GM19035 (cell line): ENCODE data around the gene SEM1.
"Not testable (repeated sequence)": the region's sequence is repeated elsewhere in the genome, so short reads cannot be mapped to it uniquely, and the experiment has no call there.

Source experiments
- ATAC-seq: cut with Tn5 transposase; IDR thresholded peaks from one replicate; pipeline ENCODE4 v1.9.1; 2021; ENCODE audit not compliant: unreplicated experiment

Gene SEM1

DNA sequence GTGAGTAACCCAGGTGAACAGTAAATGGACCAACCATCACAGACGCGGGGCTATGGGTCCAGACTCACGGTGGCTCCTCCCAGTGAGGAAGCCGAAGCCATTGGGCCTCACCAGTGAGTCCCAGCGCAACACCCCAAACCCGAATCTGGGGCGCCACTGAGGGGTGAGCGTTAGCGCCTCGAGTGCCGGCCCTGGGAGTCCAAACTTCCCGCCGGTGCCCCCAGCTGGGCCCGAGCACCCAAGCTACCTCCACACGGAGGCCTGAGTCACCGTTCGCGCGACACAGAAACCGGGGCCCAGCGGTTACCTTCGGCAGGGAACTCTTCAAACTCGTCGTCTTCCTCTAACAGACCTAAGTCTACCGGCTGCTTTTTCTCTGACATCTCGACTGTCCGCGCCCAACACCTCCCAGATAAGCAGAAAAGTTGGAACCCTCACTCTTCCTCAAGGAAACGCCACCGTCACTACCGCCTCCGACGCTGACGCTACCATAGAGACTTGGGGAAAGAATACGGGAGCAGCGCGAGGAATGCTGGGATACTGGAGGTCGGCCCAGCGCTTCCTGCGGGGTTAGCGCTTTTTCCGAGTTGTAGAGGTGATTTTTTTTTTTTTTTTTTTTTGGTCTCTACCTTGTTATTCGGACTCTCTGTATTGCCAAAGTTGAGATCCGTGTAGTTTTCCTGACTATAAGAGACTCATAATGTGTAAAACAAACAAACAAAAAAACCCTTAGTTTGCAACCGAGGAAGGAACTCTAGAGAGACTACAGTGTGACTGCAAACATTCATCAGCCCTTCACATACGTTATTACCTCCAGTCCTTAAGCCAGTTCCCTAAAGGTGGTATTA is at the start of gene SEM1:
SEM1 (minus strand) TSS at position 466 of the 848 bp plus-strand sequence; CDS start at position 383, 83 bp downstream.
- ATAC-seq: peak; percentile 87

GRCh38 chr7:96757880-96758279 is 48.2 kb upstream of the SEM1 start:
- ATAC-seq: not testable (repeated sequence)

DNA sequence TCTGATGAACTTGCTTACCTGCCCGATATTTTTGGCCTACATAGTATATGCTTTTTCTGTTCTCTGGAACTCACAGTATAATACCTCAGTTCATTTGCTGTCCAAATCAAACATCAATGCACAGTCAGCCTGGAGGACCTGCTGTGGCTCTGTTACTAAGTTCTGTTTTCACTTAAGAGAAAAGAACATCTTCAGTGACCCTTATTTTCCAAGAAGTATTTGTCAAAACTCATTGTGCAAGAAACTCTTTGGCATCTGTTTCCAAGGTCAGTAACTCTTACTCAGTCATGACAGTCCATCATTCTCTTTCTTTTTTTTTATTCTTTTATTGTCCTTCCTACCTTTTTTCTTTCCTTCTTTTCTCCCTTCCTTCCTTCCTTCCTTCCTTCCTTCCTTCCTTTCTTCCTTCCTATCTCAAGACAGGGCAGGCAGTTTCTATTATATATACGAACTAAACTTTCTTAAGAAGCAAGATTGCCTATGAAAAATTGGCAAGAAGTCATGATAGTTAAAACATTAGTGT is 37.8 kb upstream of the SEM1 start:
- no peak for ATAC-seq

DNA sequence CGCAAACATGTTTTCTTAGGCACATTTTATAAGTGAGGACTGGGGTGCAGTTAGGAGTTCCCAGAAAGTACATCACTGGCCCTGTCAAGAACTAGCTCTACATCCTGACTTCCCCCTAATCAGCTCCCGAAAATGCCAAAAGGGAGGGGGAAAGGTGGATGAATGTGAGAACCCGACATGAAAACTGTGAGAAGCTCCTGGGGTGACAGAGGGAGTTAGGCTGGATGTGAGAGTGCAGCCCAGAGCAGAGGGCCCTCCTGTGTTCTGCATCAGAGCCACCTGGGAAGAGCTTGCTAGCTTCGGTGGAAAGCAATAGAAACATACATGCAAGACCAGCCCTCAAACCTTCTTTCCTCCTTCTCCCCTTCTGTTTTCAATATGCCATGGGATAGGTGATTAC is 30.5 kb upstream of the SEM1 start:
- ATAC-seq: no peak

DNA sequence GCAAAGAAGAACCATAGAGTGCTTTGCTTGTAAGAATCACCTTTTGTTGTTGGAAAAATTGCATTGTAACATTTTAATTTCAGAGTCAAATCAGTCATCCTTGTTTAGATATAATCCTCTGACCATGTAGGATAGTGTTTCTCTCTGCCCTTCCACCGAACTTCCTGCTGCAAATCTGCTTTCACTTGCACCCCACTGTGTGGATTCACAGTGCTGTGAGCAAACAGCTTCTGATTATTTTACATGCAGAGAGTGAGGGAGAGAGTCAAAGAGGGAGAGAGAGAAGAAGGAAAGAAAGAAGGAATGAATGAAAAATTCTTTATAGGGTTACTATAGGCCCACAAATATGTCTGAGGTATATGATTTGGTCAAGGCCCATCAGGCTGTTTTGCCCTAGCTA is 30.0 kb upstream of the SEM1 start:
- ATAC-seq: no peak

- no peak for ATAC-seq
Measured at GRCh38 chr7:96739167-96739566, 29.5 kb upstream of the SEM1 start.

GRCh38 chr7:96738705-96739104 is 29.1 kb upstream of the SEM1 start:
- no peak for ATAC-seq

GRCh38 chr7:96737545-96738050 is 28.0 kb upstream of the SEM1 start:
- ATAC-seq: no peak

GRCh38 chr7:96734343-96734742 is 24.7 kb upstream of the SEM1 start:
- no peak for ATAC-seq

DNA sequence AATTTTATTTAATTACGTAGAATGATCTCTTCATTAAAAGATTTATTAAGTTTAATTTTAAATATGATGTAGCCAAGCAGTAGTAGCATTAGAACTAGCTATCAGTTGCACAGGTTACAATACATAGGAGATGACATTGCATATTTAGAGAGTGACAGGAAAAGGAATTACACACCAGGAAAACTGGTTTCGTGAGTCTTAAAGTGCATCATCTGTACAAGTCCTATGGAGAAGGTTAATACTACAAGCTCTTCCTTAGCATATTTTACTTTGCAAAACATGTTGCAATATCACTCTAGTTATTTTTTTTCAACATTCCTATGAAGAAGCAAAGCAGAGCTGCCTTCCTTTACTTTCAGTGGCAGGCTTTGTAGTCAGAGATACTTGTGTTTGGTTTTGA is 20.2 kb upstream of the SEM1 start:
- ATAC-seq: no peak

- ATAC-seq: no peak
Measured at GRCh38 chr7:96728139-96728538, 18.5 kb upstream of the SEM1 start.

GRCh38 chr7:96727534-96728088 is 18.0 kb upstream of the SEM1 start:
- no peak for ATAC-seq

DNA sequence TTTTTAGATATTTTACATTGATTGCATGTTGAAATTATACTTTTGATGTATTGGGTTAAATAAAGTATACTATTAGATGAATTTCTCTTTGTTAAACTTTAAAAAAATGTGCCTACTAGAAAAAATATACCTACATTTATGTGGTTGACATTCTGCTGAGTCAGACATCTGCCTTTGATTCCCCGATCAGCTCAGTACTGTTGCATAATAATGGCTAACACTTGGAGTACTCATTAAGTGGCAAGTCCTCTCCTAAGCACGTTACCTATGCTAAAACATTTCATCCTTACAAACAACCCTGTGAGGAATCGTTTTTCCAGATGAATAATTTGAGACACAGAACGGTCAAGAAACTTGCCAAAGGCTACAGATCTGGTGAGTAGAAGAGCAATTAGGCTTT is 14.0 kb upstream of the SEM1 start:
- no peak for ATAC-seq

GRCh38 chr7:96722928-96723327 is 13.3 kb upstream of the SEM1 start:
- ATAC-seq: not testable (repeated sequence)

- ATAC-seq: no peak
Measured at GRCh38 chr7:96720843-96721242, 11.2 kb upstream of the SEM1 start.

DNA sequence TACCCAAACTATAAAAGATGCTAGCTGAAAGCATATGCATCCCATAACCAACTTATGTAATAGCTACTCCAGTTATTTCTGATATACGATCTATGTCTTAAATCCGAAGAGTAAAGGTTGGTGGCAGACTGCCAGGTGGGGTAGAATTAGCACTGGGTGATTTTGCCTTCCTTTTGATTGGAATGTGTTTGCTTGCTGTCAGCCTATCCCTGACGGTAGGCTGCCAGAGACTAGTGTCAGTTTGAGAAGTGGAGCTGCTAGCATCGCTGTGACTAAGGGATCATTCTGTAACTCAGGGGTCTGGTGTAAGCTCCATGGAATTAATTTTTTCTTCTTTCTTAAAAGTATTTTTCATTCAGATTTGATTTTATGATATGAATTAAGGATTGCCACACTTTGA is 9.5 kb upstream of the SEM1 start:
- no peak for ATAC-seq

DNA sequence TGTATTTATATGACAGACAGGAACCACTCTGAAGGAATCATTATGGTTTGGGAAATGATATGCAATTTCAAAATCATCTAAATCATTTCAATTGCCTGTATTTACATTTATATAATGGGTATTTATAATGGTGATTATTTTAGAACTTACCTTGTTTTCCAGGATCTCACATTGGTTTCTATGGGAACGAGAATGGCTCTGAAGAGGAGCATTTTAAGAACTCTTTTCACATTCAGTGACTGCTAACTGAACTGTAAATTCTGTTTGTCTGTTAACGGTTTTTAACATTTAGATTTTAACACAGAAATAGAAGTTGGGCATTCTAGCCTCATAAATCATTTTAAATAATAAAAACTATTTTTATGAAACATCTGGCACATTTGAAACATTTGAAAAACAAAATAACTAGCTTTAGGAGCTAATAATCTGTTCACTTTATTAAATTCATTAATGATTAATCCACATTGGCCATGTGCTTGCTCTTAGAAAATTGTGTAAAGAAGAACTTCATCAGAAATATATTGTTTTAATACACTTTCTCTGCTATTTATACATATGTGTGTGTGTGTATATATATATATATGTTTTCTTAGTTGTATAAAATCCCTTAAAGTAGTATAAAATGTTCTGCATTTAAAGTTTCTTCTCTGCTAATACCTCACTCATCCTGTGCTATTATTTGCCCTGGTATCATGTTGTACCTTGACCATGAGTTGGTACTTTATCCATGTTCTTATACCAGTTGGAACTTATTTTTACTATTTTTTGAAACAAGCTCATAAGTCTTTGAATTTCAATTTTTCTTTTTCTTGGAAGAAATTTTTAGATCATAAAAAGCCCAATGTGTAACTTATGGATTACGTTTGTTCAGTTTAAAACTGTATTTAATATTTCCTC is 8.7 kb upstream of the SEM1 start:
- ATAC-seq: no peak

- ATAC-seq: no peak
Measured at GRCh38 chr7:96713037-96713436, 3.4 kb upstream of the SEM1 start.

- ATAC-seq: no peak
Measured at GRCh38 chr7:96710544-96710943, 898 bp upstream of the SEM1 start.

GRCh38 chr7:96708872-96709271 is 774 bp downstream of the SEM1 start:
- ATAC-seq: no peak
